Stimulated activated naive CD4-positive, alpha-beta T cell treated with Interleukin-2 at 50 U/mL for 16 hours (primary cell): ENCODE results near the gene OR10K2.
"Not testable (repeated sequence)": the region's sequence is repeated elsewhere in the genome, so short reads cannot be mapped to it uniquely, and the experiment has no call there.

Experiments used
- DNase-seq: peaks from one replicate; lab custom pipeline; 2025; lab: John Stamatoyannopoulos, UW

Gene OR10K2

GRCh38 chr1:158426137-158426536 is at the start of gene OR10K2:
OR10K2 (minus strand) TSS chr1:158426237; CDS start chr1:158420866, 5,371 bp downstream.
- DNase-seq = no peak

- DNase-seq = no peak
These were observed 45.9 kb upstream of the OR10K2 start, which contains the start of gene OR10R2 for GRCh38 chr1:158471920-158472319. OR10R2 (plus strand) TSS chr1:158472220; CDS start chr1:158472326, 106 bp downstream.

GRCh38 chr1:158461534-158461933 is 35.5 kb upstream of the OR10K2 start, which contains the start of gene OR10K1:
OR10K1 (plus strand) TSS chr1:158461834; CDS start chr1:158465562, 3,728 bp downstream.
- DNase-seq = no peak

GRCh38 chr1:158458263-158458662 is 32.2 kb upstream of the OR10K2 start:
- DNase-seq = no peak

- no peak for DNase-seq
These were observed 31.2 kb upstream of the OR10K2 start for GRCh38 chr1:158457246-158457645.

GRCh38 chr1:158454537-158454936 is 28.5 kb upstream of the OR10K2 start:
- no peak for DNase-seq

GRCh38 chr1:158445376-158445775 is 19.3 kb upstream of the OR10K2 start:
- no peak for DNase-seq

GRCh38 chr1:158434741-158435140 is 8.7 kb upstream of the OR10K2 start:
- DNase-seq = no peak

- DNase-seq = not testable (repeated sequence)
These were observed 4.1 kb upstream of the OR10K2 start for GRCh38 chr1:158430163-158430562.

- no peak for DNase-seq
These were observed 1.0 kb downstream of the OR10K2 start for GRCh38 chr1:158425027-158425426.

- DNase-seq = no peak
These were observed 3.8 kb downstream of the OR10K2 start for GRCh38 chr1:158422212-158422611.

GRCh38 chr1:158417586-158417985 is 8.5 kb downstream of the OR10K2 start:
- DNase-seq = no peak

- no peak for DNase-seq
These were observed 11.2 kb downstream of the OR10K2 start for GRCh38 chr1:158414651-158415345.

- DNase-seq = no peak
These were observed 18.9 kb downstream of the OR10K2 start for GRCh38 chr1:158407092-158407491.

- DNase-seq = no peak
These were observed 25.2 kb downstream of the OR10K2 start for GRCh38 chr1:158400871-158401270.

GRCh38 chr1:158398818-158399514 is 27.1 kb downstream of the OR10K2 start, which contains the start of gene OR10T2:
OR10T2 (minus strand) TSS chr1:158399466; CDS start chr1:158399466, 0 bp downstream.
- DNase-seq = no peak

- DNase-seq = no peak
These were observed 29.4 kb downstream of the OR10K2 start for GRCh38 chr1:158396646-158397045.

- no peak for DNase-seq
These were observed 32.6 kb downstream of the OR10K2 start for GRCh38 chr1:158393476-158393875.

- DNase-seq = no peak
These were observed 34.9 kb downstream of the OR10K2 start for GRCh38 chr1:158391099-158391498.

- DNase-seq = no peak
These were observed 35.7 kb downstream of the OR10K2 start for GRCh38 chr1:158390331-158390730.

GRCh38 chr1:158374860-158375259 is 51.2 kb downstream of the OR10K2 start:
- DNase-seq = no peak

GRCh38 chr1:158374101-158374500 is 51.9 kb downstream of the OR10K2 start:
- not testable (repeated sequence) for DNase-seq
